K562 (cell line): Measurements from ENCODE around the gene RPS10. TPM values are rescaled to one million over a fixed set of nuclear protein-coding genes. Genes with fewer than 3 reads are reported as not detected.

ENCODE experiments used
- ATAC-seq: fragments of 200-7000 bp; cut with Tn5 transposase; 3 replicates; pipeline ENCODE4 v1.9.1; 2020; ENCODE audit warnings: moderate library complexity
- BruUV-seq: library from RNA; stranded (reverse); fragments of 400-500 nt; replicated peaks from 2 replicates; lab custom pipeline; 2021; lab: Mats Ljungman, UMichigan
- CTCF ChIA-PET: fragments of 300-600 bp; formaldehyde crosslinking; extraction: SDS; loops from one replicate; lab custom pipeline; 2021; ENCODE audit warnings: low intra/inter-chr PET ratio; lab: Yijun Ruan, JAX
- POLR2A ChIA-PET: fragments of 300-600, 350-650 bp; sonication (Branson Sonifier 250); formaldehyde crosslinking; extraction: SDS; loops from one replicate; lab custom pipeline; 2021; ENCODE audit warnings: antibody characterized with exemption, inconsistent platforms; lab: Yijun Ruan, JAX
- DNase-seq, 4 experiments: peaks; one replicate each; pipeline versions ENCODE4 v3.0.0 to v3.0.0-alpha.2; 2011 to 2018; ENCODE audit warnings: low spot score in 3 of 4, mixed read lengths in 3 of 4; ENCODE audit errors: extremely low read depth in 1 of 4
- FAIRE-seq: peaks from 2 replicates; lab custom pipeline; 2011; peaks lifted over from hg19 to GRCh38; lab: Jason Lieb, UNC
- H2AFZ ChIP-seq: 2 replicates; pipeline ENCODE4 v1.6.0; 2011; ENCODE audit warnings: low read depth, low read length, control low read depth, inconsistent platforms
- H3K27ac ChIP-seq: fragments of 200-600 bp; 3 replicates; pipeline ENCODE4 v1.8.0; 2011; ENCODE audit warnings: low read depth, mild to moderate bottlenecking, control low read depth, inconsistent platforms, low read length, moderate library complexity, mixed read lengths; ENCODE audit errors: extremely low read depth
- H3K27me3 ChIP-seq, 2 experiments: fragments of 300-600 bp in 1 of 2; 2 replicates in 1 of 2; 3 replicates in 1 of 2; pipeline versions ENCODE4 v1.6.0 to v1.8.0; 2011; ENCODE audit warnings: inconsistent platforms in 2 of 2, low read length in 2 of 2, mild to moderate bottlenecking in 1 of 2, mixed read lengths in 1 of 2, moderate library complexity in 1 of 2; ENCODE audit not compliant: control insufficient read depth in 2 of 2, insufficient read depth in 2 of 2
- H3K36me3 ChIP-seq: fragments of 300-600 bp; 3 replicates; pipeline ENCODE4 v1.8.0; 2011; ENCODE audit warnings: mild to moderate bottlenecking, low read length, inconsistent platforms; ENCODE audit not compliant: control insufficient read depth, insufficient read depth
- H3K4me1 ChIP-seq, 2 experiments: fragments of 200-600 bp in 1 of 2; replicated peaks in 1 of 2; 2 replicates in 1 of 2; 3 replicates in 1 of 2; pipeline versions ENCODE4 v1.5.1 to v1.8.0; 2011; ENCODE audit warnings: inconsistent platforms in 2 of 2, low read length in 2 of 2, mild to moderate bottlenecking in 1 of 2, mixed read lengths in 1 of 2, moderate library complexity in 1 of 2; ENCODE audit not compliant: control insufficient read depth in 2 of 2, insufficient read depth in 2 of 2
- H3K4me2 ChIP-seq: 2 replicates; pipeline ENCODE4 v1.6.1; 2011; ENCODE audit warnings: low read length, control low read depth, inconsistent platforms, mixed read lengths; ENCODE audit not compliant: insufficient read depth
- H3K4me3 ChIP-seq: fragments of 200-600 bp; sonication (generic), shearing (Covaris generic); 2 replicates; pipeline ENCODE4 v1.5.1; 2016; ENCODE audit warnings: control low read depth, inconsistent platforms
- H3K79me2 ChIP-seq: fragments of 200-600 bp; 3 replicates; pipeline ENCODE4 v1.8.0; 2011; ENCODE audit warnings: low read length, inconsistent platforms; ENCODE audit not compliant: control insufficient read depth, insufficient read depth
- H3K9ac ChIP-seq, 2 experiments: 2 replicates each; pipeline versions ENCODE4 v1.6.0 to v1.6.1; 2011; ENCODE audit warnings: low read depth in 2 of 2, low read length in 2 of 2, control low read depth in 1 of 2, inconsistent platforms in 1 of 2, mild to moderate bottlenecking in 1 of 2, mixed read lengths in 1 of 2; ENCODE audit not compliant: insufficient read depth in 1 of 2
- H3K9me1 ChIP-seq: one replicate; pipeline ENCODE4 v1.6.0; 2011; ENCODE audit warnings: inconsistent platforms, mild to moderate bottlenecking, low read length, moderate library complexity; ENCODE audit not compliant: control insufficient read depth, insufficient read depth
- H3K9me3 ChIP-seq: replicated peaks from 2 replicates; pipeline ENCODE4 v1.5.1; 2011; ENCODE audit warnings: low read depth, low read length, inconsistent platforms; ENCODE audit not compliant: control insufficient read depth, insufficient read depth
- H4K20me1 ChIP-seq: replicated peaks from 2 replicates; pipeline ENCODE4 v1.6.1; 2011; ENCODE audit warnings: low read length, inconsistent platforms, mixed read lengths; ENCODE audit not compliant: control insufficient read depth, insufficient read depth
- FOXK2 ChIP-seq, 2 experiments: fragments of 450-650 bp; IDR thresholded peaks in 1 of 2; conservative IDR thresholded peaks in 1 of 2; 2 replicates each; pipeline ENCODE4 v1.6.1; 2016; ENCODE audit warnings: low read depth in 2 of 2, mild to moderate bottlenecking in 1 of 2
- FOXM1 ChIP-seq, 2 experiments: fragments of 450-650 bp in 1 of 2; sonication (generic) in 1 of 2; formaldehyde crosslinking in 1 of 2; IDR thresholded peaks; 2 replicates each; pipeline versions ENCODE4 v1.6.1 to v1.9.0; 2017 to 2022; ENCODE audit warnings: low read depth in 2 of 2, mild to moderate bottlenecking in 2 of 2, missing genetic modification reagents in 1 of 2, moderate library complexity in 1 of 2
- HDGF ChIP-seq: fragments of 450-650 bp; IDR thresholded peaks from 2 replicates; pipeline ENCODE4 v1.6.1; 2016
- JUNB ChIP-seq: fragments of 450-650 bp; formaldehyde crosslinking; conservative IDR thresholded peaks from 2 replicates; pipeline ENCODE4 v1.4.0; 2020; ENCODE audit warnings: mild to moderate bottlenecking
- NFYB ChIP-seq: IDR thresholded peaks from 2 replicates; pipeline ENCODE4 v1.6.1; 2011; ENCODE audit warnings: mild to moderate bottlenecking, moderate library complexity; ENCODE audit not compliant: insufficient read length; ENCODE audit errors: extremely low read depth
- POLR2AphosphoS5 ChIP-seq: IDR thresholded peaks from 2 replicates; pipeline ENCODE4 v1.6.1; 2011; ENCODE audit warnings: mild to moderate bottlenecking, low read depth, low read length, moderate library complexity; ENCODE audit not compliant: control insufficient read depth, insufficient read depth
- PRPF4 ChIP-seq: fragments of 200-400 bp; formaldehyde crosslinking; IDR thresholded peaks from one replicate; pipeline ENCODE4 v1.6.1; 2017; ENCODE audit warnings: low read length, low read depth, mild to moderate bottlenecking; ENCODE audit not compliant: insufficient read depth, poor library complexity, severe bottlenecking
- WGBS: fragments of 100-300 bp; shearing (Covaris generic); methylation state at CpG from one replicate; pipeline ENCODE4 v1.1.6; 2016; ENCODE audit warnings: low coverage, mixed read lengths; ENCODE audit not compliant: insufficient coverage; ENCODE audit errors: missing lambda C conversion rate; 5-methylcytosine and 5-hydroxymethylcytosine counted together
- in situ Hi-C: fragments of 300-500 bp; cut with MboI; formaldehyde crosslinking; loops from 4 replicates; pipeline ENCODE4 v1.15.0; 2018; ENCODE audit warnings: inconsistent platforms, mixed read lengths
- intact Hi-C: fragments of 100-400 bp; cut with micrococcal nuclease; formaldehyde crosslinking; loops from 2 replicates; pipeline ENCODE4 v1.14.2; 2022
- polyA plus RNA-seq, 8 experiments: library from polyadenylated mRNA; depleted of rRNA in 4 of 8; stranded (reverse) in 5 of 8; unstranded in 3 of 8; fragments of >200 nt; fragmentation: Nextera tagmentation in 2 of 8; fragmentation: Illumina TruSeq in 1 of 8; extraction: Ambion mirVana in 2 of 8; extraction: Trizol in 1 of 8; gene quantifications; 2 replicates each; pipeline versions ENCODE4 v1.2.1 to v1.2.3, GENCODE V29; 2011 to 2014; ENCODE audit warnings: inconsistent platforms in 1 of 8, missing spikeins in 1 of 8
- total RNA-seq, 7 experiments: library from RNA; depleted of rRNA in 6 of 7; stranded (reverse); fragments of >200 nt in 6 of 7; fragmentation: Illumina TruSeq in 2 of 7; extraction: Trizol in 2 of 7; gene quantifications; 2 replicates each; pipeline versions ENCODE4 v1.2.1 to v1.2.3, GENCODE V29; 2011 to 2021; ENCODE audit warnings: low replicate concordance in 1 of 7
- TF ChIP-seq, protein P1 (sequence below): sonication (generic); formaldehyde crosslinking; IDR thresholded peaks from 2 replicates; pipeline ENCODE4 v1.8.0; 2023; ENCODE audit warnings: missing genetic modification reagents, mild to moderate bottlenecking, borderline replicate concordance
- TF ChIP-seq, protein P2 (sequence below): fragments of 450-650 bp; formaldehyde crosslinking; IDR thresholded peaks from 2 replicates; pipeline ENCODE4 v1.4.0; 2022; ENCODE audit warnings: mild to moderate bottlenecking, moderate library complexity

The RPS10 gene
- total and polyA plus RNA-seq, 9 of the 15 experiments (the other 6 are each of a cell fraction or from before 2014, with no cell fraction given) = 2,680 to 5,251 (median 3,876) TPM

DNA sequence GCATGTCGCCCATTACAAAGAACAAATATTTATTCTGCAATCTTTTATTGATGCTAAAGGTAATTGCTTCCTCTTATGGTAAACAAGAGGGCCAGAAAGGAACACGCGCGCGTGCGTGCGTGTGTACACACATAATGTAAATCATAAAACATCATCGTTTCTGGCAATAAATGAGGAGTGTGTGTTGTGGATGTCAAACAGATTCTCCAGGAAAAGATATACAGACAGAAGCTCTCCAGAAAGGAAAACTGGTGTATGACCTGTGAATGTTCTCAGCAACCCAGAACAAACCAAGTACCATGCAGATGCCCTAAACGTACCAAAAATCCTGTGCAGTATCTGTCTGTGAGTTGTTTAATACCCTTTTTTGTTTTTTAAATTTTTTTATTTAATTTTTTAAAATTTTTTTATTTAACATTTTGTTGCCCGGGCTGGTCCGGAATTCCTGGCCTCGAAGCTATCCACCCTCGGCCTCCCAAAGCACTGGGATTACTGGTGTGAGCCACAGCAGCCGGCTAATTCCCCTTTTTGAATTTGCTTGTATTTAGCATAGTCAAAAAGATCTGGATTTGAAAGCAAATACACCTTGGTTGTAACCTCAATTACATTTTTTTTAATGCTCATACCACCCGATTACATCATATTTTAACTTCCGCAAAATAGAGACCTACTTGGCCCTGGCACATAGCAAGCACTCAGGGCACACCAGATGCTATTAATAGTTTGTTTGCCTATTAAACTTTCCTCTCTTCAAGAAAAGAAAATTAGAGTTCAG, 32.5 kb downstream of the RPS10 start (continued):
- no peak for TF ChIP-seq JUNB (CRISPR knock-in tag)
- no peak for TF ChIP-seq POLR2AphosphoS5
- no peak for TF ChIP-seq FOXK2 (conservative IDR thresholded peaks at IDR 0.05 in 1 of 2, IDR thresholded peaks at IDR 0.05 in 1 of 2; ENCODE audit: low read depth in 2 of 2)
- TF ChIP-seq HDGF = no peak

DNA sequence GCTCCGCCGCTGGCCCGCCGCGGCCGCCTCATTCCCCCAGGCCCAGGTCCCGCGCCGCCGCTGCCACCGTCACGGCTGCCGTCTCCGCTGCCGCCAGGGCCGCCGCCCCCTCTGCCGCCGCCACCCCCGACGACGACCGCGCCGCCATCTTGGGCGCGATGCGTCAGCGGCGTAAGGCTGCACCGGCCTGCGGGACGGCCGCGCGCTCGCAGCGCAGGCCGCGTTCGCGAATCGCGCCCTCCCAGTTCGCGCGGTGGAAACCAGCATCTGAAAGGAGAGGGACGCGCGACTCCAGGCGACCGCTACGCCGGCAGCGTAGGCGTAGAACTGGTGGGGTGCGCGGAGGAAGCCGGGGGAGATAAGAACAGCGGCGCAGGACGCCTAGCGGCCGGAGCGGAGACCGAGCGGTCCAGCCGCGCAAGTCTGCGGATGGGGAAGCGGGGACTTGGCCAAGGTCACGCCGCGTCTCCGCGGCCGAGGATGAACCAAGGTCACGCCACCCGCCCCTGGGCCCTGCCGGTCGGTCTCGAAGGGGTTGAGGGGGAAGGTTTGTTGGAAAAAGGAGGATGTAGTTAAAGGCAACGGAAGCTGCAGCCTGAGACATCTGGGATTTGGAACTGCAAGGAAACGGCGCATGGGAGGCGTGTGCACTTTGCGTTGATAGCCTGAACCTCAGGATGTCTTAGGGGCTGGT, 33.2 kb downstream of the RPS10 start, which contains the start of gene NUDT3:
Gene NUDT3 (minus strand): TSS at position 173 of the 694 bp plus-strand sequence. CDS start 307 bp downstream, outside the sequence.
- H3K27me3 ChIP-seq = no peaks in the 10 kb centered on the region
- TF ChIP-seq, protein P1, sequence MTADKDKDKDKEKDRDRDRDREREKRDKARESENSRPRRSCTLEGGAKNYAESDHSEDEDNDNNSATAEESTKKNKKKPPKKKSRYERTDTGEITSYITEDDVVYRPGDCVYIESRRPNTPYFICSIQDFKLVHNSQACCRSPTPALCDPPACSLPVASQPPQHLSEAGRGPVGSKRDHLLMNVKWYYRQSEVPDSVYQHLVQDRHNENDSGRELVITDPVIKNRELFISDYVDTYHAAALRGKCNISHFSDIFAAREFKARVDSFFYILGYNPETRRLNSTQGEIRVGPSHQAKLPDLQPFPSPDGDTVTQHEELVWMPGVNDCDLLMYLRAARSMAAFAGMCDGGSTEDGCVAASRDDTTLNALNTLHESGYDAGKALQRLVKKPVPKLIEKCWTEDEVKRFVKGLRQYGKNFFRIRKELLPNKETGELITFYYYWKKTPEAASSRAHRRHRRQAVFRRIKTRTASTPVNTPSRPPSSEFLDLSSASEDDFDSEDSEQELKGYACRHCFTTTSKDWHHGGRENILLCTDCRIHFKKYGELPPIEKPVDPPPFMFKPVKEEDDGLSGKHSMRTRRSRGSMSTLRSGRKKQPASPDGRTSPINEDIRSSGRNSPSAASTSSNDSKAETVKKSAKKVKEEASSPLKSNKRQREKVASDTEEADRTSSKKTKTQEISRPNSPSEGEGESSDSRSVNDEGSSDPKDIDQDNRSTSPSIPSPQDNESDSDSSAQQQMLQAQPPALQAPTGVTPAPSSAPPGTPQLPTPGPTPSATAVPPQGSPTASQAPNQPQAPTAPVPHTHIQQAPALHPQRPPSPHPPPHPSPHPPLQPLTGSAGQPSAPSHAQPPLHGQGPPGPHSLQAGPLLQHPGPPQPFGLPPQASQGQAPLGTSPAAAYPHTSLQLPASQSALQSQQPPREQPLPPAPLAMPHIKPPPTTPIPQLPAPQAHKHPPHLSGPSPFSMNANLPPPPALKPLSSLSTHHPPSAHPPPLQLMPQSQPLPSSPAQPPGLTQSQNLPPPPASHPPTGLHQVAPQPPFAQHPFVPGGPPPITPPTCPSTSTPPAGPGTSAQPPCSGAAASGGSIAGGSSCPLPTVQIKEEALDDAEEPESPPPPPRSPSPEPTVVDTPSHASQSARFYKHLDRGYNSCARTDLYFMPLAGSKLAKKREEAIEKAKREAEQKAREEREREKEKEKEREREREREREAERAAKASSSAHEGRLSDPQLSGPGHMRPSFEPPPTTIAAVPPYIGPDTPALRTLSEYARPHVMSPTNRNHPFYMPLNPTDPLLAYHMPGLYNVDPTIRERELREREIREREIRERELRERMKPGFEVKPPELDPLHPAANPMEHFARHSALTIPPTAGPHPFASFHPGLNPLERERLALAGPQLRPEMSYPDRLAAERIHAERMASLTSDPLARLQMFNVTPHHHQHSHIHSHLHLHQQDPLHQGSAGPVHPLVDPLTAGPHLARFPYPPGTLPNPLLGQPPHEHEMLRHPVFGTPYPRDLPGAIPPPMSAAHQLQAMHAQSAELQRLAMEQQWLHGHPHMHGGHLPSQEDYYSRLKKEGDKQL (CRISPR knock-in tag) = no peak
- TF ChIP-seq FOXM1 (IDR thresholded peaks at IDR 0.05; ENCODE audit: low read depth) = no peak
- peak; percentile 64 for TF ChIP-seq FOXM1 (CRISPR knock-in tag; IDR thresholded peaks at IDR 0.05; ENCODE audit: low read depth)
- TF ChIP-seq NFYB = no peak
- TF ChIP-seq, protein P2, sequence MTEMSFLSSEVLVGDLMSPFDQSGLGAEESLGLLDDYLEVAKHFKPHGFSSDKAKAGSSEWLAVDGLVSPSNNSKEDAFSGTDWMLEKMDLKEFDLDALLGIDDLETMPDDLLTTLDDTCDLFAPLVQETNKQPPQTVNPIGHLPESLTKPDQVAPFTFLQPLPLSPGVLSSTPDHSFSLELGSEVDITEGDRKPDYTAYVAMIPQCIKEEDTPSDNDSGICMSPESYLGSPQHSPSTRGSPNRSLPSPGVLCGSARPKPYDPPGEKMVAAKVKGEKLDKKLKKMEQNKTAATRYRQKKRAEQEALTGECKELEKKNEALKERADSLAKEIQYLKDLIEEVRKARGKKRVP = no peak
- peak; percentile 20 for TF ChIP-seq PRPF4

More for the DNA sequence above, 33.2 kb downstream of the RPS10 start, which contains the start of gene NUDT3:
- H3K9me3 ChIP-seq = no peaks in the 10 kb centered on the region; the same call in 1 of the 2 replicates
- H3K4me3 ChIP-seq = peak within 1 kb of the TSS; percentile 91
- DNase-seq (peak; percentile 96 to 99 (median 96)), ATAC-seq (peak; percentile 90), FAIRE-seq (peak; percentile 87)
- intact Hi-C loops (loop anchor here (2.0 to 10.0 kb wide), 2 partner anchors 118 to 144 kb away; partner anchors contain the start of gene SMIM29), in situ Hi-C loops (no loop called here)
- ChIA-PET POLR2A (interaction anchor here (0.9 kb wide), 2 partner anchors 12 to 22 kb away, joined by 3 read pairs; no protein-coding TSS in a partner anchor), CTCF (interaction anchor here (0.6 to 3.1 kb wide), 3 partner anchors 23 to 196 kb away, joined by 5 to 15 read pairs (median 6); partner anchors contain the start of gene SMIM29)
- 2% methylated on average over 83 of the region's 87 CpGs for WGBS
- H3K9me1 ChIP-seq = no peaks in the 10 kb centered on the region
- peak within 1 kb of the TSS; percentile 85 to 96 for H3K9ac ChIP-seq
- no peaks in the 10 kb centered on the region; the same call in 1 of the 2 replicates for H4K20me1 ChIP-seq
- peaks cover 8% of the 10 kb centered on the region; the same call in 1 of the 3 replicates for H3K36me3 ChIP-seq
- peak within 1 kb of the TSS; percentile 96 for H3K27ac ChIP-seq
- H3K79me2 ChIP-seq = peaks cover 54% of the 10 kb centered on the region
- H3K4me1 ChIP-seq = peaks cover 17 to 19% of the 10 kb centered on the region in 2 experiments; a peak in 4 of 5 replicates
- H3K4me2 ChIP-seq = peak within 1 kb of the TSS; percentile 91
- peak within 1 kb of the TSS; percentile 98 for H2AFZ ChIP-seq
- BruUV-seq = TSS peak; percentile 70
